Activated CD4-positive, alpha-beta T cell treated with anti-CD3 and anti-CD28 coated beads for 1 hour (primary cell): ENCODE data around the gene TCP11.

Source experiments
- DNase-seq: peaks from one replicate; pipeline ENCODE4 v3.0.0-alpha.2; 2020

TCP11 gene

GRCh38 chr6:35090734-35091133 is 50.4 kb downstream of the TCP11 start:
- DNase-seq: peak; percentile 7

- DNase-seq: peak; percentile 5
Measured at GRCh38 chr6:35089935-35090505, 51.1 kb downstream of the TCP11 start.

GRCh38 chr6:35089216-35089934 is 51.8 kb downstream of the TCP11 start:
- DNase-seq: peak; percentile 1

- peak; percentile 5 for DNase-seq
Measured at GRCh38 chr6:35088281-35089215, 52.6 kb downstream of the TCP11 start.

GRCh38 chr6:35087361-35088280 is 53.5 kb downstream of the TCP11 start:
- peak; percentile 6 for DNase-seq

GRCh38 chr6:35086636-35087360 is 54.3 kb downstream of the TCP11 start:
- DNase-seq: no peak

- DNase-seq: no peak
Measured at GRCh38 chr6:35086282-35086632, 54.9 kb downstream of the TCP11 start.

- peak; percentile 2 for DNase-seq
Measured at GRCh38 chr6:35085359-35086281, 55.5 kb downstream of the TCP11 start.

- peak; percentile 3 for DNase-seq
Measured at GRCh38 chr6:35084511-35085203, 56.5 kb downstream of the TCP11 start.

GRCh38 chr6:35084041-35084491 is 57.1 kb downstream of the TCP11 start:
- peak; percentile 4 for DNase-seq

GRCh38 chr6:35083507-35083906 is 57.6 kb downstream of the TCP11 start:
- DNase-seq: no peak

GRCh38 chr6:35082733-35083403 is 58.3 kb downstream of the TCP11 start:
- no peak for DNase-seq

GRCh38 chr6:35082046-35082732 is 59.0 kb downstream of the TCP11 start:
- no peak for DNase-seq

GRCh38 chr6:35081426-35081851 is 59.7 kb downstream of the TCP11 start:
- no peak for DNase-seq

- no peak for DNase-seq
Measured at GRCh38 chr6:35080821-35081425, 60.2 kb downstream of the TCP11 start.

- no peak for DNase-seq
Measured at GRCh38 chr6:35080016-35080680, 61.0 kb downstream of the TCP11 start.

- DNase-seq: no peak
Measured at GRCh38 chr6:35079311-35080000, 61.7 kb downstream of the TCP11 start.
